HG03066 (cell line): ENCODE measurements around the gene IL21.
"Not testable (repeated sequence)": the region's sequence is repeated elsewhere in the genome, so short reads cannot be mapped to it uniquely, and the experiment has no call there.

Source experiments
- ATAC-seq: cut with Tn5 transposase; IDR thresholded peaks from one replicate; pipeline ENCODE4 v1.9.1; 2021; ENCODE audit warnings: low read depth; ENCODE audit not compliant: unreplicated experiment

Gene IL21

DNA sequence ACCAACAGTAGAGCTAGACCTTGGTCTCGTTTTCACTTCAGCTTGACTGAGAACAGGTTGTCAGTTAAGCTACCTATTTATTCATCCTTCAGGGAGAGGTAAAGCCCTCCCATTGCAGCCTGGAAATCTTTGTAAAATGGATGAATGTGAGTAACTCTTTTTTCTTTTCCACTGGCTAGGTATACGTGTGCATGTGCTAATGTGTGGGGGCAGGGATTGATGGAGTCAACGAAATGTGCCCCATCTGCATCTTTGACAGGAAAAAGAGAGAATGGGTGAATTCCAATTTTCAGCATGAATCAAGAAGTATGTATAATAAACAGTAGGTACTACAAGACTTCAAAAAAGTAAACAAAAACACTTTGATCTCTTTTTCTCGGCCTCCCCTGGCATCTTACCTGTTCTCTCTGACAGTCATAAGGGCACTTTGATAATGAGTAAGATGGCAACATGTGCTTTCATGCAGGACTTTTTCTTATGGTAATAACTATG lies at the start of gene IL21:
Gene IL21, minus strand, starts transcription at position 51 of the 492 bp plus-strand sequence. CDS start 55 bp downstream, outside the sequence.
- no peak for ATAC-seq

DNA sequence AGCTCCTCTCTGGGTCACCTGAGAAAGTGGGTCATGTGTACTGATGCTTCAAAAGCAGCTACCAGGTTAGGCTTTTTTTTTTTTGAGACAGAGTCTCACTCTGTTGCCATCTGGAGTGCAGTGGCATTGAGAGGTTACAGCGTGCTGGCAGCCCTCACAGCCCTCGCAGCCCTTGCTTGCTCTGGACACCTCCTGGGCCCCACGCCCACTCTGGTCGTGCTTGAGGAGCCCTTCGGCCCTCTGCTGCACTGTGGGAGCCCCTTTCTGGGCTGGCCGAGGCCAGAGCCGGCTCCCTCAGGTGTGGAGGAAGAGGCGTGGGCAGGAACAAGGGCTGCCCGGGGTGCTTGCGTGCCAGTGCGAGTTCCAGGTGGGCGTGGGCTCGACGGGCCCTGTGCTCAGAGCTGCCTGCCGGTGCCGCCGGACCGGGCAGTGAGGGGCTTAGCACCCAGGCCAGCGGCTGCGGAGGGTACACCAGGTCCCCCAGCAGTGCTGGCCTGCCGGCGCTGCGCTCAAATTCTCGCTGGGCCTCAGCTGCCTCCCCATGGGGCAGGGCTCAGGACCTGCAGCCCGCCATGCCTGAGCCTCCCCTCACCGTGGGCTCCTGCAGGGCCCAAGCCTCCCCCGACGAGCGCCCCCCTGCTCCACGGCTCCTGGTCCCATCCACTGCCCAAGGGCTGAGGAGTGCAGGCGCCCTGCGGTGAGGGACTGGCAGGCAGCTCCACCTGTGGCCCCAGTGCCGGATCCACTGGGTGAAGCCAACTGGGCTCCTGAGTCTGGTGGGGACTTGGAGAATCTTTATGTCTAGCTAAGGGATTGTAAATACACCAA lies 49.3 kb upstream of the IL21 start:
- ATAC-seq = no peak

DNA sequence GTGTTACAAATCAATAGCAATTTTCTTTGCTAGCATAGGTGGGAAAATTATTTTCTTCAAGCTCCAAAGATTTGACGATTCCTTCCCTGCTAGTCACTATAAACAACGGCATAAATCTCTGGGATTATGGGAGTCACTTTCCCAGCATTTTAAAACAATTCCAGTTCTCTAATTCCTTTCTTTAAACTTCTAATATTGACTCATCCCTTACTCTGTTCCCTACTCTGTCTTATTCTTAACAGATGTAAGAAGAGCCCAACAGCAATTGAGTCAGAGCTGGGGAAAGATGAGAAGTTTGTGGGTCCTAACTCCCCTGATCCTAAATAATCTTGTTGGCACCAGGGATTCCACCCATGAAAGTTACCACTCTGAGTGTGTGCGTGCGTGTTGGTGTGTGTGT lies 47.4 kb upstream of the IL21 start:
- ATAC-seq = no peak

DNA sequence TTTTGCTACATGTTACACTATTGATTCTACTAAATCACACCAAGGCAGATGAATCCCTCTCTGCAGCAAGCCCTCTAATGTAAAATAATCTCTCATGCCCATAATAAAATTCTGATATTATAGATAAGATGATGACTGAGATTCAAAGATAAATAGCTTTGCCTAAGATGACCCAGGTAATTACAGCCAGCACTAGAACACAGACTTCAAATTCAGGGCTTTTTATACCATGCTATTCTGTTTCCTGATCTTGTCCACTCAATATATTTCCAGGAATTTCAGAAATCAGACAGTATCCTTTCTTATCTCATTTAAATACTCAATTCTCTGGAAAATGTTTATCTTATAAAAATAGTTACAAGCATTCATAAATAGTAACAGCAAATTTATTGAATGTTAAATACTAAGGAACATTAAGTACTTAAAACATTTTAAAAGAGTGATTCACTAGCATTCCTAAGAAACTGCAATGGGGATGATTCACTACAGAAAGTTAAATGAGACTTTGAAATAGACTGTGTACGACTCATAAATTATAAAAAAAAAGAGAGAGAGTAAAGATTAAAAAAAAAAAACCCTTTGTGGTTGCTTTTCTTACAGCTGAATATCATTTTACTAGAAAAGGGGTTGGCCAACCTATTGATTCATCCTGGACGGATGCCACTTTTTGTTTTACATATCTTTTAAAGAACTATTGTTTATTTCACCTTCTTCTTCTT lies 45.8 kb upstream of the IL21 start:
- no peak for ATAC-seq

DNA sequence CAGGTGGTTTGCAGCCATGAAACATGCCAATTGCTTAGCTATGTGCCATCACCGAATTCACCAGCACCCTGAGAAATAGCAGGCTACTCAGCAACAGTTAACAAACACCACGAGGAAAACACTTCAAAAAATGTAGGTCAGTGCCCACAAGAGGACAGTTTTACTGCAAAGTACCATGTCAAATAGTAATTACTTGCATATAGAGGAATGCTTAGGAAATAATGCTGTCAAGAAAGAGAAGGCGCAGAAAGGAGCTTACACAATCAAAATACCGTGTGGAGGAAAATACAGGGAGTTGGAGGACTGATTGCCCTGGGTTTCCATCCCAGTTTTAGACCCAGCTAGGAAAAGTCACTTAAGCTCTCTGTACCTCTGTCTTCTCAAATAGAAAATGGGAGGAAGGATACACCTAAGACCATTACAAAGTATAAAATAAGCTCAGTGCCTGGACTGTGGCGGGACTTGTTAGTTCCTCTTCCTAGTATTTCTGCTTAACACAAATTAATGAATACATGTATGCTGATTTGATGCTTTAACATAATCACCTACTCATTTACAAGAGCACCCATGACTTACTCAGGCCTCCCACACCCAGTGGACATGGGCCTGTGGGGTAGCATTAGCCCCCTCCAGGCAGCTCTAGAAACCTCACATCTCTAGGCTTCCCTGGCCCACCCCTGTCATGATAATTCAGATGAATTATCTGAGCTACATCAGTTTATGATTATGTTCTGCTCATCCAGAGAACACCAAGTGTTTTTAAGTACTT lies 44.5 kb upstream of the IL21 start:
- no peak for ATAC-seq

DNA sequence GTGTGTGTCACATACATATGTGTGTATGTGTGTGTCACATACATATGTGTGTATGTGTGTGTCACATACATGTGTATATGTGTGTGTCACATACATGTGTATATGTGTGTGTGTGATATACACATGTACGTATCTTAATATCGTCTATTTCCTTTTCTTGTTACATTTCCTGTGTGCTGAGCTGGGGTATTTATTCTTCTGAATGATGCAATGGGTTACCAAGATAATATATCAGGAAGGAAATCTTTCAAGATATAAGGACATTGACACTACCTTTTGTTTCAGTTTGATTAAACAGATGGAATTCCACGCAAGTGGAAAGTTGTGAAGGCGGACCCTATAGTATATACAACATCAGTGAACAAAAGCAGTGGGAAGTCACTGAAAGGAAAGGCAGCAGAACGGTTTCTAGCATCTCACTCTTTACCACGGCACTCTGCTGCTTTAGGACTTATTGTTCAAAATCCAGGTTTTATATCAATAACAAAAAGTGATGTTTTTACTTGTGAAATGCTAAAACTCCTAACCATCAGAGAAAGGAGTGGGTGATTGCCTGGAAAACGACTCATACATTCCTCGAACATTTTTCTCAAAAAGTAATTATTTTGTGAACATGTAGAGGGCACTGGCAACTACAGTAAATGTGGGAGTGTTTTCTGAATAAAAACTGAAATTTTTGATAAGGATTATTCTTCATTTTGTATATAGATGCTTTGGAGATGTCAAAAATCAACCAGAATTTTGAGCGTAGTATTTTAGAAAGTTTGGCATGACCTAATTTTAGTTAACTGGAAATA lies 43.1 kb upstream of the IL21 start:
- no peak for ATAC-seq

DNA sequence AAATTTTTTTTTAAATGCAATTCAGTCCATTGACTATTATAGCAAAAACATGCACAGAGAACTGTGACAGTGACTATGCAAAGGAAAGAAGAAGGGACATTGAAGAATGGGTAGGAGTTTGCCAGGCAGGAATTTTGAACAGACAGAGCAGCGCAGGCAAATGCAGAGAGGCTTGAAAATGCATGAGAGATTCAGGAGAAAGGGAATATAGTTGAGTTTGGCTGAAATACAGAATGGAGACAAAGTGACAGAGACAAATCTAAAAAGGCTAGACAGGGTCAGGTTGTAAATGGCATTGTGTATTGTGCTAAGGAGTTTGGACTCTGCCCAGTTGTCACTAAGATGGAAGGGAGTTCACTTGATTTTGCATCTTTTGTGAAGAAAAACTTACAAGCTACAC lies 42.4 kb upstream of the IL21 start:
- no peak for ATAC-seq

DNA sequence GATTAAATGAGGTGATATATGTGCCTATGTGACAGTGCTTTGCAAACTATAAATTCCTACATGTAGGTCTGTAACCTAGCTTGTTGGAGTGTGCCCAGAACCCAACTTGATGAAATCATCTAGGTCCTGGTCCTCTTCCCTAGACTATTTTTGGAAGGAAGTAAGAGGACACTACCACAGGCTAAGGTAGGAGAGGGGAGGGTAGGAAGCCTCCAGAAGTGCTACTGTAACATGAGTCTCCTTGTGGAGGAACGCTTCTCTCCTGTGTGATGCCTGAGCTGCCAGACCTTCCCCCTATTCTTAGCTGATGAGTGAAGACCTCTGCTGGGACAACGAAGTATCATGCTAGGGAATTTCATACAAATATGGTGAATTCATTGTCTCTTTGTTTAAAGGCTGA lies 41.8 kb upstream of the IL21 start:
- ATAC-seq = no peak

DNA sequence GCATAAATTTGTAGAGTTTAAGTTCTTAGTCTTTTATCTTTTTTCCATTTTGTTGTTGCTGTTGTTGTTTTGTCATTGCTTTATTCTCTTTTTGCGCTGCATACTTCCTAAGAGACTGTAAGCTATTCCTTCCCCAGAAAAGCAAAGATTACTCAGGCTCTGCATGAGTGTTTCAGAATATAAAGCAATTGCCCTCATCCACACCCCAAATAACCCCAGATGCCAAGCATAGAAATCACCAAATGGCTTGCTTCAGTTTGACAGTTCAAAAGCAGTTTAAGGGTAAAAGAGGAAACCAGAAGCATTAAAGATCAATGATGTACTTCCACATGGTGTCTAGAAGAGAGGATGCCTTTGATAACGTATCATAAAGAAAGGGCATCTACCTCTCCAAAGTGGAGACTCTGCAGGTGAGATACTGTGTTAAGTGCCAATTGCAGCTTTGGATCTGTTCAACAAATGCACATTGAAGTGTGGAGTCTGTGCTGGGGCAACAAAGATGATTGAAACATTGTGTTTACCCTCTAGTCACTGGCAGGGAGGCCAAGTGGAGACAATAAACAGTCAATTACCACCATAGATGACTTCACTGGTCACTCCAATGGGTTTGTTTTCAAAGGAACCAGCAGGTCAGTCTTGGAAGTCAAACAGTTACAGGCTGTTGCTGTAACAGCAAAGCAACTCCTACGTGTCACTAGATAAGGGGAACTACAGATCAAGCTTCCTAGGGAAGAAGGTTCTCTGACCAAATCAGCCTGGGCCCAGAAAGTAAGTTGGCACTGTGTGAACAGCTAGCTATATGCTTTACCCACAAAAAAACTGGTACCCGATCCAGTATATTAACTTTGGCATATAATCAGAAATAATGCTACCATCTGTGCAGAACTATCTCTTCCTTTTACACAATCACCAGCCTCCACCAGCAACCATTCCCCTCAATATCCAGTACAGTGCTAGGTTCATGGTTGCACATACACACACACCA lies 40.6 kb upstream of the IL21 start:
- no peak for ATAC-seq

DNA sequence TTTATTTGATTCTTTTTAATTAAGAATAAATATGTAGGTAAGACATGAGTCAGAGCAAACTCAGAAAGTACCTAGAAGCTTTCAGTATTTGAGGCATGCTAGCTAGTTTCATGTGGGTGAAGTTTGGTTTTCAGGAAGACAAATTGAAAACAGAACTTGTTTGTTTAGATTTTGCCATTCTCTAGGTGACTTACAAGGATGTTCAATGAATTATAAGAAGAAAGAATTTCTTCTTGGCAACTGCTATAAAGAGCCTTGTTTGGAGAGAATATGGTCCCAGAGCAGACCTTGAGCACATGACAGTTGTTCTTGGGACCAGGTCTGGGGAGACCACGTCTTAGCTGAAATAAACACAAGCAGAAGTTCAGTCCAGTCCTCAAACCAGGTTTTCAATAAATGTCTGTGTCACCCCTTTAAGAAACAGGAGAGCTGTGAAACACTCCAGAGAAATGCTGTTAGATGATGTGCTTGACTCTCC lies 38.0 kb upstream of the IL21 start:
- no peak for ATAC-seq

DNA sequence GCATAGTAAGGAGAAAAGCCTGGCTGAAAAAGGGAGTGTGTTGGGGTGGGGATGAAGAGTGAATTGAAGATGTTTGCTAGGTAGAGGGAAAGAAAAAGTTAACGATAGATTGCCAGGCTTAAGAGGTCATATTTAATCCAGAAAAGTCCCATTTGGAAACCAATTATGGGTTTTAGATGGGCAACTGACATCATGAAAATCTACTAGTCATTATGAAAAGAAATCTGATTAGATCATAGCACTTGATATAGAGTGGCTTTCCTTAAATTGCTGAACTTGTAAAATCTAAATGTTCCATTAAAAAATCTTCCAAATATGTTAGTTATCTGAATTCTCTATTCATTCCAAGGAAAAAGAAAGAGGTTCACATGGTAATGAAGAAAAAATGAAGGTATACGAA lies 37.5 kb upstream of the IL21 start:
- no peak for ATAC-seq

DNA sequence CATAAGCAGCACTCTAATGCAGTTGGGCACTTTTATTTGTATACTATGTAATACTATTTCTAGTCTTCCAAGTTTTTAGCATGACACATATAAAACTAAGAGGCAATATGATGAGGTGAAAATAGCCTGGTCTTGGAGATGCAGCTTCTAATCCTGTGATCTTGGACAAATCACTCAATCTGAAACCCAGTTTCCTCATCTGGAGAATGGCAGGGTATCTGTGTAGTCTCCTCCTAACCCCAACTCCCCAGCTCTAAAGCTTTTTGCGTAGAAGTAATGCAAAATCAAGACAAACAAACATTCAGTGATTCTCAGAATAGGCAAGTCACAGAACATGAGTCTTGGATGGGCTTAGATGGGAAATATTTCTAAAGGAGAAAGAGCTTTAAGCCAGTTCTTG lies 36.7 kb upstream of the IL21 start:
- ATAC-seq = no peak

DNA sequence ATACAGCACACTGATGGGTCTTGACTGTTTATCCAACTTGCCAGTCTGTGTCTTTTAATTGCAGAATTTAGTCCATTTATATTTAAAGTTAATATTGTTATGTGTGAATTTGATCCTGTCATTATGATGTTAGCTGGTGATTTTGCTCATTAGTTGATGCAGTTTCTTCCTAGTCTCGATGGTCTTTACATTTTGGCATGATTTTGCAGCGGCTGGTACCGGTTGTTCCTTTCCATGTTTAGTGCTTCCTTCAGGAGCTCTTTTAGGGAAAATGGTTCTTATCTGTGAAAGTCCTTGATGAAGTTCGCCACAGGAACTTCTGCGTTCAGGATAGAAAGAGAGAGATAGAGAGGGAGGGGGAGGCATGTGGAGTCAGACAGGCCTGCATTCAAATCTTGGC lies 35.7 kb upstream of the IL21 start:
- ATAC-seq = not testable (repeated sequence)

DNA sequence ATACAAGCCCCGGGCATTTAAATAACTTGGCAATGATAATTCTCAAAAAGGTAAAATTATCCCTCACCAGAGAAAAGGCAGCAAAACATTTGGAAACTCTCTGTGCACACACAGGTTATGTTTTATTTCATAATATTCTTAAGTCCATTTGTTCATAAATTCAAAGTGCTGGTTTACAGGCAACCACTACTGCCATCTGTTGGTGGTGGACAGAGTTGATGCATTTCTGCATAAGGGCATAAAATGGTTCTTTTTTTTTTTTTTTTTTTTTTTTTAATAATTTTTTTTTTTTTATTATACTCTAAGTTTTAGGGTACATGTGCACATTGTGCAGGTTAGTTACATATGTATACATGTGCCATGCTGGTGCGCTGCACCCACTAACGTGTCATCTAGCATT lies 31.5 kb upstream of the IL21 start:
- no peak for ATAC-seq

DNA sequence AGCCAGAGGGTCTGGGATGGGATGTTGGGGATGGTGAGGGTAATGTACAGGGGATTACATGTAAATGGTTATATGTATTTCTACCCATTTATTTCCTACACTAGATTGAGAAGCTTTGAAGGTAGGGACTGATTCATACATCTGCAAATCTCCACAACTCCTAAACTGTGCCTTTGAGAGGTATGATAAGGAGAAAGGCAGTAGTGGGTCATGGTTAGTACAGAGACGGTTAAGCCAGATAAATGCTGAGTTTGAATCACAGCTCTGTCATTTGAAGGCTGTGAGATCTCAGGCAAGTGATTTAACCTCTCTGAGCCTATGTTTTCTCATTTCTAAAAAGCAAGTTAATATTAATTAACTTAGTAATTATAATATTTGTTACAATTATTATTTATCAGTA lies 29.3 kb upstream of the IL21 start:
- no peak for ATAC-seq

DNA sequence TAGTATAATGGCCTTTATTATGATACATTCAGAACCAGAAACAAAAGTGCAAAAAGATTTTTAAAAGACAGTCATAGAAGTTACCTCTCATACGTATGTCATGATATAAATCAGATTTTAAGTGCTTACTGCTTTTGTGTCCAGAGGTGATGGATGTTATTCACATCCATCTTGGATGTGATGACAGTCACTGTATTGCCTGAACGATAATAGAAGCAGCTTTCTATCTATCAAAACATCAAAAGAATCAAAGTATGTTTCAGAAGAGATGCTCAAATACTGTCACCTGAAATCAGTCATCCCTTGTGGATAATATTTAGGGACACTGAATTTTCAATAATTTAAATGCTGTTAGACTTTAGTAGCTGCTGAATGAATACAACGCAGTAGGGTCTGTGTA lies 26.8 kb upstream of the IL21 start:
- no peak for ATAC-seq

DNA sequence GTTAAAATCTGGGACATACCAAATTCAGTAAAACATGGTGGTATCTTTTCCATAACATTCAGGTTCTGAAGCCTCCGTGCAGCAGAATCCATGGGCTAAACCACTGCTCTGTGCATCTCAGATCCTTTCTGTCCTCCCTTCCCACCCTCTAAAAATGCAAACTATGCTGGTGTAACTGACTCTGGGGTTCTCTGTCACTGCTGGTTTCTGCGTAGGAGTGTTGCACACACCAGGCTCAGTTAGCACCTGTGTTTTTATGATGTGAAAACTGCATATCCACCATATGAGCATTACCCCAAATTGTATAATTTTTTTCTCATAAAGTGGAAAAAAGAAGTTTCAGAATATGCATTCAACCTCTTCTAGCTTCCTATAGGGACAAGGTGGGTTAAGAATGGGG lies 22.4 kb upstream of the IL21 start:
- no peak for ATAC-seq

DNA sequence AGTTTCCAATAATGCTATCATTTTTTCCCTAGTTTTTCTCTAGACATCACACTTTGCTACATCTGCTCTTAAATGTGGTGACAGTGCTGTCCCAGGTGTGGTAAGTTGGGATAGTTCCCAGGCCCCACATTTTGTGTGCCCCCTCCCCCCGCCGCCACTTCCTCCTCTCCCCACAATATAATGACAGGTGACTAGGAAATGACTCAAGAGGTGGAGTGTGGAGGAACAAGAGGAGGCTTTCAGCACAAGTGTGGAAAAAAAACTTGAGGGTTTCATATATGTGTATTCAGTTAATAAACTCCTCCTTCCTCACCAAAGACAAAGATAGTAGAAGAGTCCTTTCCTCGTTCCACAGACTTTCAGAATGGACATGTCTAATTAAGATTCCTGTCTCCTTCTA lies 18.3 kb upstream of the IL21 start:
- no peak for ATAC-seq

DNA sequence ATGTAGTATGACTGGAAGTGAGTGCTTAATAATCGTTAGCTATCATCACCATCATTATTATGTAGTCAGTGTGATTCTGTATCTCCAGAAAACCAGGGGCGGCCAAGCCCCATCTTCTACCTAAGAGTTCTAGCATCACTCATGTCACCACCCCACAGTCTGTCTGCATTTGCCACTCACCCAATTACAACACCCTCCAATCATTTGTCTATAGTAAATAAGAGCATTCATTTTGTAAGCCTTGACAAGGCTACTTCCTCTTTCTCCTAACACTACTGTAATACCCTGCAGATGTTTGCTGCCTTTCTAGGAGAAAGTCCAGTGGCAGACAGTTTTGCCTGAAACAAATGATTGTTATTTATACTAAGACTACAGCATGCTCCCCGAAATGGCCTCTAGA lies 15.8 kb upstream of the IL21 start:
- no peak for ATAC-seq
